ENCODE measurements around the gene CDH22.

Gene CDH22

GRCh38 chr20:46317685-46318177 is 9.4 kb upstream of the CDH22 start:
- Histone ChIP-seq H2AK5ac (ENCODE audit: low read length) (no peak overlapping the region), H3K36me3 (ENCODE audit: control insufficient read depth, insufficient read depth, low read length) (no peaks in the 10 kb centered on the region), H3K79me1 (ENCODE audit: low read length) (no peaks in the 10 kb centered on the region), H3K79me2 (ENCODE audit: control insufficient read depth, insufficient read depth, low read length) (no peaks in the 10 kb centered on the region), H3K27me3 (ENCODE audit: insufficient read depth, low read length, poor library complexity) (peaks cover 6% of the 10 kb centered on the region), H3K27ac (ENCODE audit: low read depth, low read length) (no peak overlapping the region), H3K4ac (ENCODE audit: low read depth, low read length) (no peak overlapping the region), H4K5ac (ENCODE audit: low read length) (no peak overlapping the region), H4K8ac (ENCODE audit: low read depth, low read length) (no peak overlapping the region), H2BK15ac (replicated peaks; ENCODE audit: low read depth) (no peak overlapping the region), H3K9ac (ENCODE audit: low read length) (no peak overlapping the region), H3K23ac (ENCODE audit: low read length) (no peak overlapping the region), H3K4me3 (ENCODE audit: low read length) (no peak overlapping the region), H3K4me1 (ENCODE audit: control insufficient read depth, low read depth, low read length) (no peaks in the 10 kb centered on the region), H2BK5ac (ENCODE audit: low read length) (no peak overlapping the region), H3K18ac (ENCODE audit: low read length) (no peak overlapping the region), H3K4me2 (ENCODE audit: low read length) (no peak overlapping the region), H3K56ac (ENCODE audit: low read length) (no peak overlapping the region), H2BK120ac (ENCODE audit: low read depth, low read length) (no peak overlapping the region)
- no CpG with 5 or more reads among the region's 7 CpGs for WGBS (ENCODE audit: extremely low coverage, insufficient coverage, low lambda C conversion rate)
- DNase-seq = no peak

- Histone ChIP-seq H2BK5ac (ENCODE audit: low read length) (no peak overlapping the region), H3K27ac (ENCODE audit: low read depth, low read length) (no peak overlapping the region), H3K4me3 (ENCODE audit: low read length) (no peak overlapping the region), H4K5ac (ENCODE audit: low read length) (no peak overlapping the region), H3K4me2 (ENCODE audit: low read length) (no peak overlapping the region), H3K4ac (ENCODE audit: low read depth, low read length) (no peak overlapping the region), H2AK5ac (ENCODE audit: low read length) (no peak overlapping the region), H3K79me2 (ENCODE audit: control insufficient read depth, insufficient read depth, low read length) (no peaks in the 10 kb centered on the region), H3K4me1 (ENCODE audit: control insufficient read depth, low read depth, low read length) (no peaks in the 10 kb centered on the region), H3K79me1 (ENCODE audit: low read length) (no peaks in the 10 kb centered on the region), H3K23ac (ENCODE audit: low read length) (no peak overlapping the region), H2BK120ac (ENCODE audit: low read depth, low read length) (no peak overlapping the region), H3K56ac (ENCODE audit: low read length) (no peak overlapping the region), H2BK15ac (replicated peaks; ENCODE audit: low read depth) (no peak overlapping the region), H3K9ac (ENCODE audit: low read length) (no peak overlapping the region), H3K18ac (ENCODE audit: low read length) (no peak overlapping the region), H4K8ac (ENCODE audit: low read depth, low read length) (no peak overlapping the region), H3K27me3 (ENCODE audit: insufficient read depth, low read length, poor library complexity) (peaks cover 6% of the 10 kb centered on the region), H3K36me3 (ENCODE audit: control insufficient read depth, insufficient read depth, low read length) (no peaks in the 10 kb centered on the region)
- WGBS (ENCODE audit: extremely low coverage, insufficient coverage, low lambda C conversion rate) = no CpG with 5 or more reads among the region's 24 CpGs
- DNase-seq = no peak
Measured at GRCh38 chr20:46316984-46317684, 8.8 kb upstream of the CDH22 start.

DNA sequence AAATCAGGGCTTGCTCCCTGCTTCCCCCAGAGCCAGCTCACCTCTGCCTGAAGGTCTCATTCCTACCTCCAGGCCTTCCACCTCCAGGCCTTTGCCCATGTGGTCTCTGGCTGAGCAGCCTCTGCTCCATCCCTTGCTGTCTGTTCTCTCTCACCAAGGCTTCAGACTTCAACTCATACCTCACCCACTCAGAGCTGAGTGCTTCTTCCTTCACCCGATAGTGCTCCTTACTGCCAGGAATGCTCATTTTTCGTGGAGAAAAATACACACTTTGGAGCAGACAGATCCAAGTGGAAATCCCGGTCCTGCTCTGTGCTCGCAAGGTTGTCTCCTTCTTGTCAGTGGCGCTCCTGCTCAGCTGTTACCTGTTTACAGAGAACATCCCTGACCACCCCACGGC is 7.0 kb upstream of the CDH22 start:
- Histone ChIP-seq H2AK5ac (ENCODE audit: low read length) (no peak overlapping the region), H3K4me1 (ENCODE audit: control insufficient read depth, low read depth, low read length) (no peaks in the 10 kb centered on the region)

DNA sequence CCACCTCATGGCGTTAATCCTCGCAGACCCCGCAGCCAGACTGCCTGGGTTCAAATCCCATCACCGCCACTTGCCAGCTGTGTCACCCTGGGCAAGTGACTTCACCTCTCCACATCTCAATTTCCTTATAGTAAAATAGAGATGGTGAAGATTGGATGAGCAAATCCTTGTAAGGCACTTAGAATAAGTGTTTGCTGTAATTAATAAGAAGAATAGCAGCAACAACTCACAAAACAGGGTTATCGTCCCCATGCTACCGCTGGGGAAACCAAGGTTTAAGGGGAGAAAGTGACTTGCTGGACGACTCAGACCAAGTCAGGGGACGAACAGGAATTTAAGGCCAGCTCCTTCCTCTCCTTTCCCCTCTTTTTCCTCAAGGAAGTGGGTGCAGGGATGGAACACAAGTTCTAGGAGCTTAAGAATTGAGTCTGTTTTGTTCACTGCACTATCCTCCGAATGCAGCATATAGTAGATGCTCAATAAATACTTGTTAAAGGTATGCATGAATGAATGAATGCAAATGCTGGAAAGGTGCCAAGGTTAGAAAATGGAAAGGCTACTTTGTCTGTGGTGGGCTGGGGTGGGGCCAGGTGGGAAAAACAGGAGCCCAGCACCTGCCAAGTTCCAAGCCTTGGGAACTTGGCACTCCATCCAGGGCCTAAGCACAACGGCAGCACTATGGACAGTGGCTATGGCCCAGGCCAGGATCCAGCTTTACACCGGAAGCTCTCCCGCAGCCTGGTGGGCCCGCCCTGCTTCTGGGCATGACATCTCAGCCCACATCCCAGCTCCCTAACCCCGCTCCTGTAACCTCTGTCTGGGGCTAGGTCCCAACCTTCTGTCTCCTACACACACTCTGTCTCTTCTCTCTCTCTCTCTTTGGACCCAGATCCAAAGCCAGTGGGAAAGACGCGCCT is 4.9 kb upstream of the CDH22 start:
- Histone ChIP-seq H3K4me3 (ENCODE audit: low read length) (no peak overlapping the region), H2AK5ac (ENCODE audit: low read length) (no peak overlapping the region), H3K4me1 (ENCODE audit: control insufficient read depth, low read depth, low read length) (no peaks in the 10 kb centered on the region), H3K56ac (ENCODE audit: low read length) (peak overlapping the region; percentile 11), H3K18ac (ENCODE audit: low read length) (no peak overlapping the region), H3K4ac (ENCODE audit: low read depth, low read length) (no peak overlapping the region), H3K23ac (ENCODE audit: low read length) (no peak overlapping the region), H3K36me3 (ENCODE audit: control insufficient read depth, insufficient read depth, low read length) (no peaks in the 10 kb centered on the region), H3K9ac (ENCODE audit: low read length) (peak overlapping the region; percentile 33), H2BK5ac (ENCODE audit: low read length) (no peak overlapping the region), H4K8ac (ENCODE audit: low read depth, low read length) (no peak overlapping the region), H3K4me2 (ENCODE audit: low read length) (peak overlapping the region; percentile 26), H3K79me1 (ENCODE audit: low read length) (no peaks in the 10 kb centered on the region), H2BK120ac (ENCODE audit: low read depth, low read length) (no peak overlapping the region), H3K27ac (ENCODE audit: low read depth, low read length) (no peak overlapping the region), H3K27me3 (ENCODE audit: insufficient read depth, low read length, poor library complexity) (peaks cover 32% of the 10 kb centered on the region), H4K5ac (ENCODE audit: low read length) (no peak overlapping the region), H2BK15ac (replicated peaks; ENCODE audit: low read depth) (no peak overlapping the region), H3K79me2 (ENCODE audit: control insufficient read depth, insufficient read depth, low read length) (no peaks in the 10 kb centered on the region)
- WGBS (ENCODE audit: extremely low coverage, insufficient coverage, low lambda C conversion rate) = no CpG with 5 or more reads among the region's 16 CpGs
- DNase-seq = no peak

More for the DNA sequence above, 7.0 kb upstream of the CDH22 start:
- Histone ChIP-seq H3K27ac (ENCODE audit: low read depth, low read length) (no peak overlapping the region), H3K79me2 (ENCODE audit: control insufficient read depth, insufficient read depth, low read length) (no peaks in the 10 kb centered on the region), H4K8ac (ENCODE audit: low read depth, low read length) (no peak overlapping the region), H3K4me3 (ENCODE audit: low read length) (no peak overlapping the region), H3K18ac (ENCODE audit: low read length) (no peak overlapping the region), H3K4me2 (ENCODE audit: low read length) (no peak overlapping the region), H3K36me3 (ENCODE audit: control insufficient read depth, insufficient read depth, low read length) (no peaks in the 10 kb centered on the region), H2BK120ac (ENCODE audit: low read depth, low read length) (no peak overlapping the region), H2BK5ac (ENCODE audit: low read length) (no peak overlapping the region), H4K5ac (ENCODE audit: low read length) (no peak overlapping the region), H3K9ac (ENCODE audit: low read length) (no peak overlapping the region), H2BK15ac (replicated peaks; ENCODE audit: low read depth) (no peak overlapping the region), H3K79me1 (ENCODE audit: low read length) (no peaks in the 10 kb centered on the region), H3K27me3 (ENCODE audit: insufficient read depth, low read length, poor library complexity) (peaks cover 17% of the 10 kb centered on the region), H3K23ac (ENCODE audit: low read length) (no peak overlapping the region), H3K56ac (ENCODE audit: low read length) (no peak overlapping the region), H3K4ac (ENCODE audit: low read depth, low read length) (no peak overlapping the region)
- no peak for DNase-seq
- no CpG with 5 or more reads among the region's 6 CpGs for WGBS (ENCODE audit: extremely low coverage, insufficient coverage, low lambda C conversion rate)

DNA sequence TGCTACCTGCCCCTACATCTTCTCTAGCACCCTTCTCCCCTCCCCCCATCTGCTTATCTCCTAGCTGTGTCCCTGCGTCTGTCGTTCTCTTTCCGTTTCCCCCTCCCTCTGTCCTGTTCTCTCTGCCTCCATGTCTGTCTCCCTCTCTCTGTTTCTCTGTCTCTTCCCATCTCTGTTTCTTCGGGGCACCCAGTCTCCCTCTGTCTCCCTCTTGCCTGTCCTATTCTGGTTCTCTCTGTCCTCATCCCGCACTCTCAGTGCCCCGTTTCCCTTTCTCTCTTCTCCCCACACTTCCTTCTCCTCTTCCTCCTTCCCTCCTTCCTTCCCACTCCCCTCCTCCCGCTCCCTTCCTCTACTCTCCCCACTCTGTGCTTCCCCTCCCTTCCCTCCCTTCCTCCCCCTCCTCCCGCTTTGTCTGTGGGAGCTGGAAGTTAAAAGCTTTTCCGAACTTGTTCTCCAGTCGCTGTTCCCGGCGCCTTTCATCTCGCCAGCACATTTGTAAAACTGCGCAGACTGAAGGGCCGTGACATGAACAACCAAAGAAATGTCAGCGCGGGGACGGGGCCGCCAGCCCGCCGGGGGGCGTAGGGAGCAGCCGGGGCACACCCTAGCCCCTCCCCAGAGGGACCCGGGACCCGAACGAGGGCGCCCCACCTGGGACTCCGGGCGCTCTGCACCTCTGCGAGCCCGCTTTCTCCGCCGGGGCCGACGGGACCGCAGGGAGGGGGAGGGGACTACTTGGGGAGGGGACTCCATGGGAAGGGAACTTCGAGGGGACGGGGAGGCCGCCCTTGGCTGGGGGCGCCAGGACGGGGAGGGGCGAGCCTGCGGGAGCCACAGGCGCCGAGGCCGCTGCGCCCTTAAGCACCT is 4.0 kb upstream of the CDH22 start:
- no peak overlapping the region for H4K8ac ChIP-seq (ENCODE audit: low read depth, low read length)
- no peak overlapping the region for H3K23ac ChIP-seq (ENCODE audit: low read length)
- no peaks in the 10 kb centered on the region for H3K79me1 ChIP-seq (ENCODE audit: low read length)
- H2BK15ac ChIP-seq (replicated peaks; ENCODE audit: low read depth) = no peak overlapping the region
- no peaks in the 10 kb centered on the region for H3K4me1 ChIP-seq (ENCODE audit: control insufficient read depth, low read depth, low read length)
- no peak overlapping the region for H2AK5ac ChIP-seq (ENCODE audit: low read length)
- H3K4me3 ChIP-seq (ENCODE audit: low read length) = peak overlapping the region; percentile 26
- no peak overlapping the region for H2BK120ac ChIP-seq (ENCODE audit: low read depth, low read length)
- no peaks in the 10 kb centered on the region for H3K79me2 ChIP-seq (ENCODE audit: control insufficient read depth, insufficient read depth, low read length)
- no peak overlapping the region for H4K5ac ChIP-seq (ENCODE audit: low read length)
- peaks cover 37% of the 10 kb centered on the region for H3K27me3 ChIP-seq (ENCODE audit: insufficient read depth, low read length, poor library complexity)
- H3K9ac ChIP-seq (ENCODE audit: low read length) = peak overlapping the region; percentile 37
- H3K36me3 ChIP-seq (ENCODE audit: control insufficient read depth, insufficient read depth, low read length) = no peaks in the 10 kb centered on the region
- peak overlapping the region; percentile 67 for H3K56ac ChIP-seq (ENCODE audit: low read length)
- no CpG with 5 or more reads among the region's 47 CpGs for WGBS (ENCODE audit: extremely low coverage, insufficient coverage, low lambda C conversion rate)
- no peak overlapping the region for H3K18ac ChIP-seq (ENCODE audit: low read length)
- peak; percentile 80 for DNase-seq
- H3K27ac ChIP-seq (ENCODE audit: low read depth, low read length) = no peak overlapping the region
- no peak overlapping the region for H3K4ac ChIP-seq (ENCODE audit: low read depth, low read length)
- no peak overlapping the region for H2BK5ac ChIP-seq (ENCODE audit: low read length)
- H3K4me2 ChIP-seq (ENCODE audit: low read length) = peak overlapping the region; percentile 26
